HG03378 (cell line): ENCODE measurements around the gene CFAP410.

Experiments used
- ATAC-seq: cut with Tn5 transposase; IDR thresholded peaks from one replicate; pipeline ENCODE4 v1.9.1; 2021; ENCODE audit warnings: mild to moderate bottlenecking, moderate library complexity; ENCODE audit not compliant: unreplicated experiment

Gene CFAP410

DNA sequence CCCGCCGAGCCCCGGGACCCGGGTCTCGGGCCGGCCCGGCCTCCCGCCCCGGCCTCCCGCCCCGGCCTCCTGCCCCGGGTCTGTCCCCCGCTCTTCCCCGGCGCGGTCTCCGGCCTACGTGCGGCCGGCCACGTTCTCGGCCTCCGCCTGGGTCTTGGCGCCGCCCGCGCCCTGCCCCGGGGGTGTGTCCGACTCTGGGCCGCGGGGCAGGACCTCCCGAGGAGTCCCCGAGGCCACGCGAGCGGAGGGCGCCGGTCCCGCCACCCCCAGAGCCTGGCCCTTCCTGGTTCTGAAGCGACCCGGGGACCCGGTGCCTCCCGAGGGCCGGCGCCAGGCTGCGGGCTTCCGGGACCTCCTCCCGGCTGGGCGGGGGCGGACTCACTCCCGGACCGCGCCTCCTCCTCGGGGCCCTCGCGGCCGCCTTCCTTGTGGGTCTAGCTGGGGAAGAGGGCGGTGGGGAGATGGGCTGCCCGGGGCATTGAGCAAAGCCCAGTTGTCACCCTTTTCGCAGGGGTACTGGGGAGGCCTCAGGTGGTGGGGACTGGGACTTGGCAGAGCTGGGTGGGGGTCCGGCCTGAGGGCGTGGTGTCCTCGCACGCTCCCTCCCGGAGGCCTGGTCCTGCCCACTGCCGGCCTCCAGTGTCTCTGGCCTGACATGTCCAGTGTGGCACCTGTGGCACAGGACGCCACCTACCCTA, 38.8 kb downstream of the CFAP410 start:
- no peak for ATAC-seq

DNA sequence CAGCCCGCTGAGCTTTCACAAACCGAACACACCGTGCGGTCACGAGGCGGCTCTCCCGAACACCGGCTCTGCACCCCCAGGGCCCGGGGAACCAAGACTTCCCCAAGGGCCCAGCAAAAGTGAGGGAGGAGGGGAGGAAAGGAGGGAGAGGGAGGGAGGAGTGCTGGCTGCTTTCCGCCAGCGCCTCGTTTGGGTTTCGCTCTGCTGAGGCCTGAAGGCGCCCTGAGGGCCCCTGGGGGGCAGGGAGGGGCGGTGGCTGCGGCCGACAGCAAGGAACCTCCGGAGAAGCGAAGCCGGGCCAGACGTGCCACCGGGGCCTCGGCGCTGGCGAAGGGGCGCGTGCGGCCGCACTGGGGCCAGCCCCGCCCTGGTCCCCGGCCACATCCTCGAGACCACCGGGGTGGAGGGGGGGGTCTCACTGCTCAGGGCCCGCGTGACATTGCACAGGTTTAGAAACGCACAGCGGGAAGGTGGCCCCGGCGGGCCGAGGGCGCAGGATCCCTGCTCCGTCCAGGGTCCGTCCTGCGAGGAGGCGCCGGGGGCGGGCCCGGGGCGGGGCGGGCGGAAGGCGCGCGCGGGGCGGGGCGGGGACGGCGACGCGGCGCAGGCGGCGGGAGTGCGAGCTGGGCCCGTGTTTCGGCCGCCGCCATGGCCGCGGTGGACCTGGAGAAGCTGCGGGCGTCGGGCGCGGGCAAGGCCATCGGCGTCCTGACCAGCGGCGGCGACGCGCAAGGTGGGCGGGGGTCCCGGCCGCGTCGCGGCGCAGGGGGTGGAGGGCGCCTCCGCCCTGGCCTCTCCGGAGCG, 39.5 kb downstream of the CFAP410 start, which contains the start of gene PFKL:
TSS of gene PFKL (plus strand) at position 596 of the 804 bp plus-strand sequence. CDS start at position 649, 53 bp downstream.
- ATAC-seq = no peak

DNA sequence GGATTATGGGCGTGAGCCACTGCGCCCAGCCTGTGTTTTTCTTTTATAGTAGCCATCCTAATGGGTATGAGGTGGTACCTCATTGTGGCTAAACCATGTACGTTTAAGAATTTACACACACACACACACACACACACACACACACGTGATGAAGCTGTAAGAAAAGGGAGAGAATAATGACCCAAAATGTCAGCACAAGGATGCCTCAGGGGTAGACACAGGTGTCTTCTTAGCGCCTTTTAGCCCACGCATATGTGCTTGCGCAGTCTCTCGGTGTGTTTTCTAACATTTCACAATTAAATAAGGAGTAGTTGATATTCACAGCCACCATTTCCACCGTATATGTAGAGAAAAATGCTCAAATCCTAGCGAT, 40.1 kb downstream of the CFAP410 start:
- no peak for ATAC-seq

DNA sequence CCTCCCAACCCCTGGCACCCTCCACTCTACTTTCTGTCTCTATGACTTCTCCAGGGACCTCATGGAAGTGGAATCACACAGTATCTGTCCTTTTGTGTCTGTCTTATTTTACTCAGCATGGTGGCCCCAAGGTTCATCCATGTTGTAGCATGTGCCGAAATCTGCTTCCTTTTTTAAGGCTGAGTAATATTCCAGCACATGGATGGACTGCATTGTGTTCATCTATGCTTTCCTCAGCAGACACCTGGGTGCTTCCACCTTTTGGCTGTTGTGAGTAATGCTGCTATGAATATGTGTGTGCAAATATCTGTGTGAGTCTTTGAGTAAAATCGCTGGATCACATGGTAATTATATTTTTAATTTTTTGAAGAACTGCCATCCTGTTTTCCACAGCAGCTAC, 40.9 kb downstream of the CFAP410 start:
- no peak for ATAC-seq

DNA sequence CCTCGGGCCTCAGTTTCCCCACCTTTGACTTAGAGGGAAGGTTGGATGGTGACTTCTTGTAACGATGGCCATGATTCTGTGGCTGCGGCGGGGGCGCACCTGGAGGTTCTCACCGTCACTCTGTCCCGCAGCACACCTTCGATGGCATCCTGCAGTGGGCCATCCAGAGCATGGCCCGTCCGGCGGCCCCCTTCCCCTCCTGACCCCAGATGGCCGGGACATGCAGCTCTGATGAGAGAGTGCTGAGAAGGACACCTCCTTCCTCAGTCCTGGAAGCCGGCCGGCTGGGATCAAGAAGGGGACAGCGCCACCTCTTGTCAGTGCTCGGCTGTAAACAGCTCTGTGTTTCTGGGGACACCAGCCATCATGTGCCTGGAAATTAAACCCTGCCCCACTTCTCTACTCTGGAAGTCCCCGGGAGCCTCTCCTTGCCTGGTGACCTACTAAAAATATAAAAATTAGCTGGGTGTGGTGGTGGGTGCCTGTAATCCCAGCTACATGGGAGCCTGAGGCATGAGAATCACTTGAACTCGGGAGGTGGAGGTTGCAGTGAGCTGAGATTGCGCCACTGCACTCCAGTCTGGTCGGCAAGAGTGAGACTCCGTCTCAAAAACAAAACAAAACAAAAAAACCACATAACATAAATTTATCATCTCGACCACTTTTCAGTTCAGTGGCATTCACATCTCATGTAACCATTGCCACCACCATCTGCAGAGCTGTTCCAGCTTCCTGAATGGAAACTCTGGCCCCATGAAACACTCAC, 41.5 kb downstream of the CFAP410 start:
- ATAC-seq = peak; percentile 35

GRCh38 chr21:44296916-44297315, 42.3 kb downstream of the CFAP410 start:
- no peak for ATAC-seq

GRCh38 chr21:44296103-44296519, 43.1 kb downstream of the CFAP410 start:
- ATAC-seq = no peak

- ATAC-seq = no peak
Observed at GRCh38 chr21:44295646-44296045, 43.5 kb downstream of the CFAP410 start.

DNA sequence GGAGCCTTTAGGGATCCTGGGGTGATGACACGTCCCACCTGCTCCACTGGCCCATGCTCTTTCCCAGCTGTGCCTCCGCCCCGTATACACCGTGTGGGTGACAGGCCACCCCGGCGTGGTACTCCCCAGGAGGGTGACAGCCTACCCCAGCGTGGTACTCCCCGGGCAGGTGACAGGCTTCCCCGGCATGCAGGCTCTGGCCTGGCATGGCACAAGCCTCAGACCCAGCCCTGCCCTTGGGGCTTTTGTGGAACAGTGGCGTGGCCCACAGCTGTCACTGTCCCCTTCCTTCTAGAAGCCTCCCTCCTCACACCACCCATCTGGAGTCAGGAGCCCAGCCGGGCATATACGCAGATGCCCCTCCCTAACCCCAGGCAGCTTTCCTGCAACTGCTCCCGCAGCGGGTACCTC, 44.0 kb downstream of the CFAP410 start:
- ATAC-seq = no peak

- ATAC-seq = no peak
Observed at GRCh38 chr21:44294391-44295162, 44.6 kb downstream of the CFAP410 start.

DNA sequence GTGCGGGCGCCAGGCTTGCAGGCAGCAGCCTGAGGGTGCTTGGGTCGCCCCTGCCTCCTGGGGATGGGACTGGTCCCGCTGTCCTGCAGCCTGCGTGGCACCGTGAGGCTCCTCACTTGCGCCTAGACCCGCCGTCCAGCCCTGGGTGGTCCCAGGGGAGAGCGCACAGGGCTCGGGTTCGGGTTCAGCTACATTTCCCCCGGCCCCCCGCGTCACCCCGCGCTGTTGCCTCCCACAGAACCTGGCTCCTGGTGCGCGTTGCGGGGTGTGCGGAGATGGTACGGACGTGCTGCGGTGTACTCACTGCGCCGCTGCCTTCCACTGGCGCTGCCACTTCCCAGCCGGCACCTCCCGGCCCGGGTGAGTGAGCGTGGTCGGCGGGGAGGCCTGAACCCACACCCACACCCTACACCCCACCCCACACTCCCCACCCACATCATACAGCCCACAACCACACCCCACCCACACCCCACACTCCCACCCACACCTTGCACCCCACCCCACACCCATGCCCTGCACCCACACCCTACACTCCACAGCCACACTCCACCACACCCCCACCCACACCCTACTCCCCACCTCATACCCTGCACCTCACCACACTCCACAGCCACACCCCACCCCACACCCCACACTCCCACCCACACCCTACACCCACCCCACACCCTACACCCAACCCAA, 45.5 kb downstream of the CFAP410 start:
- no peak for ATAC-seq

DNA sequence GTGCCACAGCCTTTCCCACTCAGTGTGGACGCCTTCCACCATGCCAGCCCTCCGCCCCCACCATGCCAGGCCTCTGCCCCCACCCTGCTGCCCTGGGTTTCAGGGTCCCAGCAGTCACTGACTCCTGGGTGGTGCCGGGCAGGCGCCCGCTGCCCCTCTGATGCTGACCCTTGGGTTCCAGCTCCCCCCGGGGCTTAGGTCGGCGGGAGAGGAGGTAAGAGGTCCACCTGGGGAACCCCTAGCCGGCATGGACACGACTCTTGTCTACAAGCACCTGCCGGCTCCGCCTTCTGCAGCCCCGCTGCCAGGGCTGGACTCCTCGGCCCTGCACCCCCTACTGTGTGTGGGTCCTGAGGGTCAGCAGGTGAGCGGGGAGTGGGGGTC, 46.4 kb downstream of the CFAP410 start:
- no peak for ATAC-seq

DNA sequence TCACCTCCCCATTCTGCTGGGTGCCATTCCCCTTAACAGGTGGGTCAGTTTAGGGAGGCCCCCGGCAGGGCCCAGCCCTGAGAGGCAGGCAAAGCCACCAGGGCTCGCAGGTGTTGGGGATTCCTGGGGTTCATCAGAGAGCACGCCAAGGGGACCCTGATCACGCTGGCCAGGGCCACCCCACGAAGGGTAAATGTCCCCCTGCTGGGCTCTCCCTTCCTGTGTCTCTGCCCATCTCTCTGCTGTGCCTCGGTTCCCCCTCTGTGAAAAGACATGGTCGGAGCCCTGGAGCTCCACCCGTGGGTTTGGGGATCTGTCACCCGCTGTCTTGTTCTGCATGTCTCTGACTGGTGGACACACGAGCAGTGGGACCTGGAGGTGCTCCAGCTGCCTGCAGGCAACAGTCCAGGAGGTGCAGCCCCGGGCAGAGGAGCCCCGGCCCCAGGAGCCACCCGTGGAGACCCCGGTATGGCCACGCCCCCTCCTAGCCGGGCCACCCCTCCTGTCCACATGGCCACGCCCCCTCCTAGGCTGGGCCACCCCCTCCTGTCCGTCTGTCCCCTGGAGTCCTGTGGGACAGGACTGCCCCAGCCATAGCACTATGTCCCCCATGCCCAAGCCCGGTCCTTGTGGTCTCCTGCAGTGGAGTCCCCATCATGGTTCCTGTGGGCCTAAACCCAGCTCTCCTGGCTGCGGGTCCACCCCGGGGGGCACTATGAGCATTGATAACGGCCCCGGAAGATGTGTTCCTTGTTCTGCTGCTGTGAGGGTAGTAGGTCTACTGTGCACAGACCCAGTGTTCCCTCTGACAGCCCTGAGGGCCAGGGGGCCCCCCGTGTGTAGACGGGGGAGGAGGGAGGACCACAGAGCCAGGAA, 47.0 kb downstream of the CFAP410 start:
- no peak for ATAC-seq

- ATAC-seq = no peak
Observed at GRCh38 chr21:44291078-44291935, 47.9 kb downstream of the CFAP410 start.

GRCh38 chr21:44290327-44291077, 48.7 kb downstream of the CFAP410 start:
- ATAC-seq = no peak

DNA sequence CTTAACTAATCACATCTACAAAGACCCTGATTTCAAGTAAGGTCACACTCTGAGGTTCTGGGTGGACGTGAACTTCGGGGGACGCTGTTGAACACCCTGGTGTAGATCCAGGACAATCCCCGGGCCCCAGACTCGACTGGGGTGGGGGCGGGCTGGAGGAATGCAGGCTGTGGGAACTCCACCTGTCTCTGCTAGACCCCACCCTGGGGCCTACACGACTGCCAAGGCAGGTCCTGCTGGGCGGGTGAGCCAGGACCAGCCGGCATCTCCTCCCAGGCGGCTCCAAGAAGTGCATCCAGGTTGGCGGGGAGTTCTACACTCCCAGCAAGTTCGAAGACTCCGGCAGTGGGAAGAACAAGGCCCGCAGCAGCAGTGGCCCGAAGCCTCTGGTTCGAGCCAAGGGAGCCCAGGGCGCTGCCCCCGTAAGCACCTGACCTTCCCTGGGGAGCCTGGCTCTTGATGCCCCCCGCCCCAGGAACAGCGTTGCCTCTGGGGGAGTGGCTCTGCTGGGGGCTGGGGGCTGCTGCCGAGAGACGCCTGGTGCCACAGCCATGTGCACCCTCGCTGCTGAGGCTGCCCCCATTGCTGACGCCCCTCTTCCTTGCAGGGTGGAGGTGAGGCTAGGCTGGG, 49.7 kb downstream of the CFAP410 start:
- ATAC-seq = no peak
